ENCODE measurements around the gene CHRNA1.

The CHRNA1 gene

GRCh38 chr2:174778085-174778981 is 14.1 kb upstream of the CHRNA1 start:
- no peaks in the 10 kb centered on the region for H3K36me3 ChIP-seq (ENCODE audit: control insufficient read depth, insufficient read depth, low read length)
- peaks cover 1% of the 10 kb centered on the region; the same call in 1 of the 2 replicates for H3K27me3 ChIP-seq (replicated peaks; ENCODE audit: control insufficient read depth, insufficient read depth, low read length)
- H3K4me3 ChIP-seq (replicated peaks; ENCODE audit: low read depth, low read length) = no peak overlapping the region
- peak; percentile 40 for DNase-seq (ENCODE audit: extremely low read depth, insufficient read length)
- no peak for TF ChIP-seq CTCF (IDR thresholded peaks at IDR 0.05; ENCODE audit: insufficient read depth, low read length, poor library complexity, severe bottlenecking)

- Histone ChIP-seq H3K27me3 (replicated peaks; ENCODE audit: control insufficient read depth, insufficient read depth, low read length) (peaks cover 1% of the 10 kb centered on the region; the same call in 1 of the 2 replicates), H3K4me3 (replicated peaks; ENCODE audit: low read depth, low read length) (no peak overlapping the region), H3K36me3 (ENCODE audit: control insufficient read depth, insufficient read depth, low read length) (no peaks in the 10 kb centered on the region)
- no peak for TF ChIP-seq CTCF (IDR thresholded peaks at IDR 0.05; ENCODE audit: insufficient read depth, low read length, poor library complexity, severe bottlenecking)
- no peak for DNase-seq (ENCODE audit: extremely low read depth, insufficient read length)
Observed at GRCh38 chr2:174777347-174778084, 13.2 kb upstream of the CHRNA1 start.

GRCh38 chr2:174776675-174777074 is 12.4 kb upstream of the CHRNA1 start:
- Histone ChIP-seq H3K27me3 (replicated peaks; ENCODE audit: control insufficient read depth, insufficient read depth, low read length) (no peaks in the 10 kb centered on the region; the same call in 1 of the 2 replicates), H3K36me3 (ENCODE audit: control insufficient read depth, insufficient read depth, low read length) (no peaks in the 10 kb centered on the region), H3K4me3 (replicated peaks; ENCODE audit: low read depth, low read length) (no peak overlapping the region)
- DNase-seq (ENCODE audit: extremely low read depth, insufficient read length) = no peak
- TF ChIP-seq CTCF (IDR thresholded peaks at IDR 0.05; ENCODE audit: insufficient read depth, low read length, poor library complexity, severe bottlenecking) = no peak

- H3K36me3 ChIP-seq (ENCODE audit: control insufficient read depth, insufficient read depth, low read length) = no peaks in the 10 kb centered on the region
- DNase-seq (ENCODE audit: extremely low read depth, insufficient read length) = no peak
- no peak overlapping the region for H3K4me3 ChIP-seq (replicated peaks; ENCODE audit: low read depth, low read length)
- TF ChIP-seq CTCF (IDR thresholded peaks at IDR 0.05; ENCODE audit: insufficient read depth, low read length, poor library complexity, severe bottlenecking) = peak; percentile 52
- H3K27me3 ChIP-seq (replicated peaks; ENCODE audit: control insufficient read depth, insufficient read depth, low read length) = no peaks in the 10 kb centered on the region; the same call in 1 of the 2 replicates
Observed at GRCh38 chr2:174776223-174776622, 12.0 kb upstream of the CHRNA1 start.

GRCh38 chr2:174775571-174775980 is 11.3 kb upstream of the CHRNA1 start:
- no peaks in the 10 kb centered on the region; the same call in 1 of the 2 replicates for H3K27me3 ChIP-seq (replicated peaks; ENCODE audit: control insufficient read depth, insufficient read depth, low read length)
- TF ChIP-seq CTCF (IDR thresholded peaks at IDR 0.05; ENCODE audit: insufficient read depth, low read length, poor library complexity, severe bottlenecking) = no peak
- DNase-seq (ENCODE audit: extremely low read depth, insufficient read length) = no peak

More at GRCh38 chr2:174775571-174775980, 11.3 kb upstream of the CHRNA1 start:
- Histone ChIP-seq H3K36me3 (ENCODE audit: control insufficient read depth, insufficient read depth, low read length) (no peaks in the 10 kb centered on the region), H3K4me3 (replicated peaks; ENCODE audit: low read depth, low read length) (no peak overlapping the region)

All from GM06990 (cell line).